GM19452 (cell line): ENCODE results near the gene GMDS.

Experiments
- ATAC-seq: cut with Tn5 transposase; IDR thresholded peaks from one replicate; pipeline ENCODE4 v1.9.1; 2021; ENCODE audit not compliant: unreplicated experiment

The GMDS gene

DNA sequence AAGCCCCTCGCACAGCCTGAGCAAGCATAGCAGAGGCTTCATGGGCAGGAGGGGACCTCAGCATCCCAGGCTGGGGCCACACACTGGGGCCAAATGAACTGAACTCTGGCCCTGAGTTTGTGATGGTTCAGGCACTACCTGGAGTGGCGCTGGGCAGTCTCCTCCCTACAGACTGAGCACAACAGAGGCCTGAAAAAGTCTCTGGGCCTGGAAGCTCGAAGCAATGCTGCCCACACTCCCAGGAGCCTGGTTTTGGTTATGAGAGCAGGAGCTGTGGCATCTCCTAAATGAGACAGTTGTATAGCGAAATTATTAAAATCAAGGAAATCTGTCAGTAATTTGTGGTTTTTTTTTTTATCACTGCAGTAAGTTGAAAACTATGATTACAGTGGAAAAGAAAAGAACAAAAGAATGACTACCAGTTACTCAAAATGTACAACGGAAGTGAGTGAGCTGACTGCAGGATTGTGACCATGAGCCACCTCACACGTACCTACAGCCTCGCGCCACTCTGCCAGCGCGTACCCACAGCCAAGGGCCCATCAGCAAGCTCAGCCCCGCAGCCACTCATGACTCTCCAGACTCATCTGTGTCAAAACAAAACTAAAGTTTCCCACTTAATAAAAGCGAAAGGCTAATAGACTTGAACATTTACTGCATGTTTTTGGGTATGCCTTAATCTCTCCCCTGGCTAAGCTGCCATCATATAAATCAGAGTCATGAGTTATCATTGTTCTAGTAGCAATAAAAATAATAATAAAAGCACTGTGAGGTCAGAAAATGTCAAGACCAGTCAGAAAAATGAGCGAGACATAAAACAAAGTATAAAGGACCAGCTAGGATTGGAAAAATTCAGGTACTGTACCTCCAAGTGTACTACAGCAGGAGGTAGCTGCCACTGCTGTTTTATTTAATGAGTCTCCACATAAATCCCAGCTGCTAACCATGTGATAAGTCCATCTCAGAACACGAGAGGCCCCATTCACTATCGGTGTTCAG, 458.7 kb downstream of the GMDS start:
- ATAC-seq = no peak

DNA sequence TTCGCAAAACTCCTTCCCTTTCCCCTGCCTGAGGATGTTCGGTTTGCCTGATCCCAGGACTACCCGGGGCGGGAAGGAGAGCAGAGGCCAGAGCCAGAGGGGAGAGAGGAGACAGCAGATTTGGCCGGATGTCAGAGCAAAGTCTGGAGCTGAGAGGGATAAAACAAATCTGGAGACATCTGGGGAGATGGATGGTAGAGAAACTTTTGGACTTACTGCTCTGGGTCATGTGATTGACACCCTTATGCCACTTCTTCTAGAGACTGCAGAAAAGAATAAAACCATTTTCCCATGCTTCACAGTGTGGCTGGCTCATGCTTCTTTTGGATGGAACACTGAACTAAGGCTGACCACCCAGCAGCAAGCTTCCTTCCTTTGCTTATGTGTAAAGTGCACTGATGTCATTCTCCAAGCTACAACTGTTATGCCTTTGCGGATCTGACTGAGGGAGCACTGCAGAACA, 461.0 kb downstream of the GMDS start:
- no peak for ATAC-seq

DNA sequence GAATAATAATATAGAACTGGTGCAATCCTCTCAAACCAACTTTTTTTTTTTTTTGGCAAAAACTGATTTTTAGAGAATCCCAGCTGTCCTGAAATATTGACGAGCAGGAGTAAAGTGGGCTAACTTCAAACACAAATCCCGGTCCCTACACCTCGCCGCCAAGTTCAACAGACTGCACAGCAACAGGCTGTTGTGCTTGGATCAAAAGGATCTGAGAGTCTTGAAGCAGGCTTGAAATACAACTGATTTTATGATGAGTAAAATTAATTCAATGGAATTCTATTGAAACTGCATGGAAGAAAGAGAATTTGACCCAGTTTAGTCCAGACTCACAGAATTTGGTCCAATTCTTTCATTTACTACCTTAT, 463.6 kb downstream of the GMDS start:
- ATAC-seq = no peak

DNA sequence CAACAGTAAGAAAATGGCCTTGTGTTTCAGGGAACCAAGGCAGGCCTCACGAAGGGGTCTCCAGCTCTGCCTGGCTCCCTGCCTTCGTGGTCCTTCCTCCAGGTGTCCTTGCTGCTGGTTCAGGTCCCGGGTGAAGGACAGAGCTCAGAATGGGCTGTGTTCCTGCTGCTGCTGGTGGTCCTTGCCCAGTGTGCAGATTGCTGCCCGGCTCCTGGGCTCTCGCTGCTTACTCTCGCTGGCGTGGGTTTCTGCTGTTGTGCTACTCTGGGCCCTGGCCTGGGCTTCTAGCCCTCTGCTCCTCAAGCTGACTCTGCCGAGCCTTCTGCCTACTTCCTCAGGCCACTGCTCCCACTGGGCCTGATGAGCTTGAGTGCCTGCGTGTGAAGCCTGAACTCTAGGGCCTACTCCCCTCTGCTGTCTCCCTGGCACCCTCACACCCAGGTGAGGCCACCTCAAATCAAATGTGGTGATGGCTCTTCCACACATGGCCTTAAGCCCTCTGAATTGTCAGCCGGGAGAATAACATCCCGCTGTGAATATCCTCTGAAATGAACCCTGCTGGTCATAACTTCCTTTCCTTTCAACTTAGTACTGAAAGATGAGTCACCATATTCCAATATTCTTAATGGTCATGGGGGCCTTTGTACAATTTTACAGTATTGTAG, 464.1 kb downstream of the GMDS start:
- ATAC-seq = no peak

DNA sequence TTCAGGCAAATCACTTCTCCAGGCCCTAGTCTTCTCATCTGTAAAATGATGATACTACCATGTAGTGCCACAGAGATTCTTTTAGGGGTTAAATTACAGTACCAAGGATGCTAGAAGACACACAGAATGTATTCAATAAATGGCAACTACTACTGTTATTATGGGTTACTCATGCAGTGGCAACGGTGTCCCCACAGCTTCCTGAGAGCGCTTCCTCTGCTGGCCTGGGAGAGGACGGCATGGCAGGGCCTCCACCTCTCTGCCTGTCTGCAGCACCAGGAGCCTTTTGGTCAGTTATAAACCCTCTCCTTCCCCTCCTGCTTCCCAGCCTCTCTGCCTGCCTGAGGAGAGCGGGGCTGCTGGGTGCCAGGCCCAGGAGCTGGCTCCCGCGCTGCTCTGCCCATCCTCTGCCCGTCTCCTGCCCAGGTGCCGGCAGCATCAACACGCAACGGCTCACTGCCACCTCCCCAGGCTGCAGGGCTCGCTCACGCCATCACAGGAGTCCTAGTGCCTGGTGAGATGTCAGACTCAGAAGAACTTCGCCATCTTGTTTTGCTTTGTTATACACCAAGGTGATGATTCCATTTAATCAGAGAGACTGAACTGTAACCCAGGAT, 465.0 kb downstream of the GMDS start:
- no peak for ATAC-seq

DNA sequence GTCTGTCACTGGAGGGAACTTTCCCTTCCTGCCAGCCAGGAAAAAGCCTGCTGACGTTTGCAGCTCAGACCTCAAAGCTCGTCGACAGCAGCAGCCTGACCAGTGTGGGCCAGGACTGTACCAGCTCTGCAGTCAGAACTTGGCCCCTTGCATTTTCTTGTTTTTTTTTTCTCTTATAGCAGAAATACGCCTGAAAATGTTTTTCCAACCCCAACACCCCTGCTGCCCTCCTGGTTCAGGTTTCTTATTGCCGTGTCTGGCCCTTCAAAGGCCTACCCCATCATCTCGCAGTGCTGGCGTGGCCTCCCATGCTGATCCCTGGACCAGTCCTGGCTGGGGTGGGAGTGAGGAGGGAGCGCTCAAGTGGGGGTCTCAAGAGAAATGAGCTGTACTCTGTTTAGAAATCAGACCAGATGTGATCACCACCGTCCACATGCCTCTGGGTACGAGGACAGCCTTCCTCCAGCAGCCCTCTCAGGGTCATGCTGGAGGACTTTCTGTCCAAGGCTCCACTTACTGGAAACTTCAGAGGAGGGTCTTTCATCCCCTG, 466.6 kb downstream of the GMDS start:
- no peak for ATAC-seq

DNA sequence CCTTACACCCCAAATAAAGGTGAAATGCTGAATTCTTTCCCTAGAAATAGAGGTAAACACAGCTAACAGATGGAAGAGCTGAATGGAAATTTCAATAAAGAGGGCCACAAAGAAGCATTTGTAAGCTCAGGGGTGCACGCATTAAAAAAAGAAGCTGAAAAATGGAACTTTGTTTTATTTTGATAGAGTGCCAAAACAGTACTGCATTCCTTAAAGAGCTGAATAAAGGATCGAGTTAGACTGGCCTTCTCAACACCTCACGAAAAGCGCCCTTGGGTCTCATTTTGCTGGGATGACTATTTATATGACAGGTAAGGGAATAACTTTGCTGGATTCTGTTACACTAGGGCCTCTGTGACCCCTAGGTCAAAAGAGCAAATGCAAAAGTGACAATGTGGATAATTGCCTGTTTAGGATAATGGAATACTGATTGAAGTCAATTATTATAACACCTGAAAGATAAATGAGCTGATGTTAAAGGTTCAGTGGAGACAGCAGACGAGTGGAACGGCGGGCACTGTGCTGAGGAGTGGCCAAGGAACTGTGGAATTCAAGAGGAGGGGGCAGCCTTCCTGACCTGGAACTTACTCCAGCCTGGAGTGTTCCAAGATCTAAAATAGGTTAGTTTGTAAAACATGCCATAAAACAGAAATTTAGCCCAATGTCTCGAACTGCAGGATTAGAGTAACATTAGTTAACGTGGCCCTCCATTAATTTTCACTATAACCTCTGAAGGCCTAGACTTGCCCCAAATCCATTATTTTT, 467.3 kb downstream of the GMDS start:
- no peak for ATAC-seq

DNA sequence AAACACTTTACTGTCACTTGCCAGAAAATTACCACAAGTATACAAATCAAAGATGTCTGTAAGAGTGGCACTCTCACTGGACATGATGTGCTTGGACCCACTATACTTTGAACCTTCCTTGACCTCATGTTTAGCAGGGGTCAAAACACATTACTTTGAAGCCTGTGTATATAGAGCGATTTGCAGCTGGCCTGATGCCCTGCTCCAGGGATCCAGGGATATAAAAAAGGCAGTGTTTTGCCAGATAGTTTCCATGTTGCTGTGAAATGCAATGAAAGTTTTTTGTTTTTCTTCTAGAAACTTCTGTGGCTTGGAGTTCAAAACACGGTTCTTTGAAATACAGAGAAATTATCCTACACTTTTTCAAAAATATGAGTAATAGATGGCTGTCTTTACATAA, 470.0 kb downstream of the GMDS start:
- ATAC-seq = no peak

DNA sequence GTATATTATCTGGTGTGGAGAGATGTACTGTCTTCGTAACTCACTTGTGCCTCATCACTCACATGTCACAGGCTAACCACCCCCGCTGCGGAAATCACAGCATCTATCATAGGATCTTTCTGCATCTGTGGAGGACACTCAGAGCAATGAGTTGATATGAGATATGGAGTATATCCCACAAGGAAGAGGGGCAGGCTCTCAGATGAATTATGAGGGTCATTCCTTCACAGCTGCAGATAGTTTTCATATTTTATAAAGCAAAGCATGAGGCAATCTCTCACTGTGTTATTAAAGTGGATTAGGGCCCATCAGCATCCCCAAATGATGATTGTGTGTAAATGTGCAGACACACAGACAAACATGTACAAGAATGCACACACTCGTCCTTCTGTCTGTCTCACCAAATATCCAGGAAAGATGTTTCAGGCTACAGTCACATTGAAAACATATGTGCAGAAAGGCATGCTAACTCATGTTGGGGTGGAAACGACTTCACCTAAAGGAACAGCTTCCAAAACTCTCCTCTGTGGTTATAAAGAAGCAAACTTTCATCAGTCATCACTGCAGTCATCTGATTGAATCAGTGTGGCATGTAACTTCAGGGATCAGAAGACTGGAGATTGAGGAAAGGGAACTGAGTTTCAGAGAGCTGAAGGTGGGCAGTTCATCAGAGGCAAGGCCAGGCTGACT, 471.0 kb downstream of the GMDS start:
- no peak for ATAC-seq

DNA sequence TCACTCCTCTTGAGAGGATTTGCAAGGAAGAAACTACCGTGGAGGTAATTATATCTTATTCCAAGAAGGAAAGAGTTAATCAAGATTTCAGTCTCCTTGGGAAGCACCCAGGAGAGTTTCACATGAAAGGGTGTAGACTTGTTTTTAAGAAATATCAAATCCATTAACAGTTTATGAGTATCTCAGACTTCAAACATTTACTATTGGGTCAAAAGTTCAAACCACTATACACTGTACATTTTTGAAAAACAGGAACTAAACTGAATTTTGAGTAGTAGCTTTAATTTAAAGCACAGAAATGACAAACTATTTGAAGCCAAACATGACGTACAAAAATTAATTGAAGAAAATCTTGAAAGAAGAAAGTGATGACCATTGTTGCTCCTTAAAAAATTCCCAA, 471.7 kb downstream of the GMDS start:
- no peak for ATAC-seq

DNA sequence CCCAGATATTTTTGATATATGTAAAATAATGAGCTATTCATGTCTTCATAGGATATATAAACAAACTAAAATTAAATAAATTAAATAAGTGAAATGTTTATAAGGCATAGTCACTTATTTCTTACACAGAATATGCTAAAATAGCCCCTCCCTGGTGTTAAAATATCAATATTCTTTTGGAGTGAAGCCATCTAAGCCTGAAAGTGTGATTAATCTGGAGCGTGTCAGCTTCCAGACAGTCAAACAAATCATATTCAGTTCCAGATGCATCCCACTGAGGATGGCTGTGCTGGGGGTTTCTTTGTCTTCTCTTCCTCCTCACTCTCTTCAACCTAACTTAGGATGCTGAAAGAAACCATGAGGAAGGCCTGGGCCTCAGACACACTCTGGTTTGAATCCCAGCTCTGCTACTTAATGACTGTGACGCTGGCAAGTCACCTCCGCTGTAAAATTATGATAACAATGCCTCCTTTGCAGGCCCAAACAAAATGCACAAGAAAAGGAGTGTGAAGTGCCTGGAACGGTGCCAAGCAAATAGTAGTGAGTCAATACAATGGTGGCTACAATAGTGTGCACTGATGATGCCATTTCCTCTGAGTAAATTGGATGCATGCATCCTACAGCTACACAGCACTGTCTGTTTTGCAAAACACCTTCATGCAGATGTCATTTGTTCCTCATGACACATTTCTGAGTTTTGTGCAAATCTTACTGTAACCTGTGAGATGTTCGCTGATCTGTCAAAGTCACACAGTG, 474.3 kb downstream of the GMDS start:
- ATAC-seq = no peak

DNA sequence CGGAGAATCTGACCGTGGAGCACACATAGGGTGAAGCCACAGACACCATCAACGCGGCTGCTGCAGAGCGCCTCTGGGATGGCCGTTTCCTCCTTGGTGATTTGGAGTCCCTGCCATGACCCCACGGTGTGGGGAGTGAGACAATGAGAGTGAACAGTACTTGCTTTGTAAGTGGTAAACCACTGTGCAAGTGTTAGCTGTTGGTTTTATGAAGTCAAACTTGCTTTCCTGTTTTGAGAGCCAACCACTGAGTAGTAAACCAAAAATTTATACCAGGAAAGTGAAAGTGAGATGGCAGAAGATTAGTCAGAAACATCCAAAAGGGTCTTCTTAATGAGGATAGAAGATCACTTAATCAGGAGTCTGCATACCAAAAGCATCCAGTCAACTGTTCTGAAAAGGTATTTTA, 475.0 kb downstream of the GMDS start:
- peak; percentile 94 for ATAC-seq

DNA sequence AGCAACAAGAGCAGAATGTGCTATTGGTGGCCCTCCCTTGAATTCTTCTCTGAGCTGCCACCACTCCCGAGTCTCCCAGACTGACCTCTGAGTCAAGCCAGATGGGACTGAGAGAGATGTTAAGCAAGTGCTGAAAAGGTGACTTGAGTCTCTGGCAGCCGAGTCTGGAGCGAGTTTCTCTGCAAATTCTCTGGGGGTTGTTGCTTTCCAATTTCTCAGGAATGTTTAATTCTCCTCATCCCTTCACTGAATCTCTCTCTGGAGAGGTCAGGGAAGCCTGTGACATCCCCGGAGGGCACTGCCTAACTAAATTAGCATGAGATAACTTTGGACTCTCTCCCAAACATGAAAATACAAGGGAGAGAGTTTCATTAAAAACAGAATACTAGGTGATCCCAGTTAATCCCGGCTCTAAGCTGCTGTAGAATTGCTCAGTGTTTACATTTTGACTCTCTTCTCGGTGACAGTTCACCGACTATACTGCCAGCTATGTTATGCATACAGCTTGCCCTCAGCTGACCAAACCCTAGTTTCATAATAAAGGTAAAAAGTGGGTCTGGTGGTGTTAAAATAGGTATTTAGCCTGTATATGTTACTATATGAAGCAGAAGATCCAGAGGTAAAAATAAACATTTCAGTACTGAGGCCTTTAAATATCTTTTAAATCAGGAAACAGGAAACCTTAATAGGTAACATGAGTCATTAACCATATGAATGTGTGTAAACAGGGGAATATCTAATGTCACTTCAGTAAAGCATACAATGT, 477.7 kb downstream of the GMDS start:
- ATAC-seq = no peak

DNA sequence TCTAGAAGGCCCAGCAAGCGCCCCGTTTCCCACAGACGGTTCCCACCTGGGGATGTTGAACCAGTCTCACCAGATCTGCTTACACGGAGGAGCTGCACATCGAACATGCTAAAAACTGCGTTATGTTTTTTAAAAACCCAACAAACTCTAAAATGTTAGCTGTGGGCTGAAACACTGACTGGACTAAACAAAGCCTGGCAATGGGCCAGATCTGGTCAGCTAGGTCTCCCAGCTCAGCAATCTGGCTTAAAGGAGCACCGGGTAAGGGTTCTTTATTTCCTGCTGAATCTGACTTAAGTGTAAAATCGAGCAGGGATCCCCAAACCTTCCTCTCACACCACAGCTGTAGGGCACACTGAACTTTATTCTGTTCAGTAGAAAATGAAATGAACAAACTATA, 478.8 kb downstream of the GMDS start:
- no peak for ATAC-seq

DNA sequence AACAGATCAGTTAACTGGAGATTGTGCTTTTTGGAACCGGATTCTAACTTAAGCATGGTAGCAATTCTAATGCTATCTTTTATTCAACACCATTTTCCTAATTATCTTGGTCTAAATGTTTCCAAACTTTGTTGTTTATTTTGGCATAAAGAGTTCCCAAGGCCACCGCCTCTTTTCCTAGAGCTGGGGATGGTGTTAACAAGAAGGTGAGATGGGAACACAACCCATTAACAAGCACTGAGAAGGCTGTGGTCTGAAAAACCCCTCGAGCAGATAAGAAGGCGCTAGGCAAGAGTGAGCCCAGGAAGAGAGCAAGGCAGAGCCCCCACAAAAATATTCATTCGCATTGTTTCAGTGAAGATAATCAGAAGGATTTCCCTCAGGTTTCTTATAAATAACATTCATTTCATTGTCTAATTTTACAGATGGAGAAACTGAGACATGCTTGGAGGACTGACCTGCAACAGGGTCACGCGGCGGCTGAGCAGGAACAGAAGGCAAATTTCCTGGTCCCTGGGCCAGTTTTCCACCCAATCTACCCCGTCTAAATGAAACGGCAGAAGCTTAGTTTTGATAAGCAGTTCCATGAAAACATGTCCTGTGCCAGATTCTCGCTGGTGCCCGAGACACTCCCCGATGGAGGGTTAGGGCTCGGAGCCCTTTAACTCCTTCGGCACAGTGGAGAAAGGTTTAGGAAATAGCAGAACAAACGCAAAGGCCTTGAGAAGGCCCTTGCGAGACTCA, 480.1 kb downstream of the GMDS start:
- no peak for ATAC-seq

DNA sequence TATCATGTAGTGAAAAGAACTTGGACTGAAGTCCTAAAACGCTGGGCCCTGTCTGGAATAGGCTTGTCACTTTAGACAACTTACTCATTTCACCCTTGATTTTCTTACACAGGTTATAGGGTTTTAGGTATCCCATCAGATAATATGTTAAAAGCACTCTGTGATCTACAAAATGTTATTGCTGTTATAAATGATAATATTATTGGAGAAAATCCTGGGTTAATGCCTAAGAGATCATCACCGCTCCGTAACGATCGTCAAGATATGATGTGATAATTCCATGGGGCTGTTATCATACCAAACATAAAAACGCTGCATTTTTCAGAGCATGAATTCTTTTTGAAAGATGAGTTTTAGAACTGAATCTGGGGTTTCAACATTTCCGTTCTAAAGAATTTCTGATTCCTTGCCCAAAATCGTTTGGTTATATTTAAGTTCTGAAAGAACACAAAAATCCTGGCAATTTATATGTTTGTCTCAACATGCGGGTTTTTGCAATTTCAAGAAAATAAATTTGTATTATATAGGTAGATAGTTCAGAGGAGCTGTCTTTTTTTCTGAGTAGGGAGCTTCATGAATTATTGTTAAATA, 480.9 kb downstream of the GMDS start:
- ATAC-seq = no peak

DNA sequence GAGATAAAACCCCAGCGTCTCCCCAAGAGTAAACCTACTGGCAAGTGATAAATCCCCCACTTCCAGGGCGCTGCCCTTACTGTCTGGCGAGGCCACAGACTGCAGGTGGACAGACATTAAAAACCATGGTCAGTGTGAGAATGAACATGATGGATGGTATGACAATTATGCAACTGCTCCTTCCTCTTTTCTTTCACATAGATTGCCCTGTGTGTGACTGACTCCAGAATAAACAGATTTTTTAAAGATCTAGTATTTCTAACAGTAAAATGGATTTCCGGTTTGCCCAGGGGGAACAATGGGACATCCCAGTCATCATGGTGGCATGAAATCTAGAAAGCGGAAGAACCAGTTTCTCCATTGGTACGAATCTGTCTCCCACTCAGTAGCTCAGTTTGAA, 482.0 kb downstream of the GMDS start:
- ATAC-seq = no peak

DNA sequence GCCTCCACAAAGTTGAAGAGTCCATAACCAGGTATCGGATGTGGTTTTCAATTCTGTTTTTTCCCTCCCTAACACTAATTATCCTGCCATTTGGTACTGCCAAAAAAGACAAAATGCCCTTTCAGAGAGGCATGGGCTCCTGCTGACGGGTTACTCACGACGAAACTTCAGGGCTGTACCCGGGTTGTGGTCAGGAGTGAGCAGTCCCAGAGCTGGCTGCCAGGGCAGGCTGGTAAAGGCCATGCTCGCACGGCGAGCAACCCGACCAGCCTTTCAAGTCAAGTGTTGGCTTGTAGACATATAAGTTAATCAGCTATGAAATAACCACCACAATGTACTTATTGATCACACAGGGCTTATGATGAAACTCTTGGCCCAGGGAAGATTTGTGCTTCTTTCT, 483.2 kb downstream of the GMDS start:
- ATAC-seq = no peak
